ENCODE data around the gene GLRX2.
"Not testable (repeated sequence)": the region's sequence is repeated elsewhere in the genome, so short reads cannot be mapped to it uniquely, and the experiment has no call there.

GLRX2 gene

GRCh38 chr1:193062698-193063463 is 42.3 kb downstream of the GLRX2 start:
- no peak for DNase-seq

- no peak for DNase-seq
Measured at GRCh38 chr1:193060938-193061337, 44.3 kb downstream of the GLRX2 start.

- DNase-seq: no peak
Measured at GRCh38 chr1:193060406-193060805, 44.8 kb downstream of the GLRX2 start.

- DNase-seq: no peak
Measured at GRCh38 chr1:193060115-193060403, 45.2 kb downstream of the GLRX2 start.

- peak; percentile 92 for DNase-seq
Measured at GRCh38 chr1:193059282-193060114, 45.7 kb downstream of the GLRX2 start, which contains the start of the genes RO60 and UCHL5. Gene RO60, plus strand, starts transcription at chr1:193059612. Its CDS starts 9,443 bp downstream, at chr1:193069055. Gene UCHL5, minus strand, starts transcription at chr1:193059360. Its CDS starts 100 bp downstream, at chr1:193059260.

- peak; percentile 25 for DNase-seq
Measured at GRCh38 chr1:193058529-193059281, 46.5 kb downstream of the GLRX2 start.

- no peak for DNase-seq
Measured at GRCh38 chr1:193054169-193054675, 51.0 kb downstream of the GLRX2 start.

- not testable (repeated sequence) for DNase-seq
Measured at GRCh38 chr1:193048913-193049312, 56.3 kb downstream of the GLRX2 start.
